ENCODE measurements around the gene BMI1.

DNA sequence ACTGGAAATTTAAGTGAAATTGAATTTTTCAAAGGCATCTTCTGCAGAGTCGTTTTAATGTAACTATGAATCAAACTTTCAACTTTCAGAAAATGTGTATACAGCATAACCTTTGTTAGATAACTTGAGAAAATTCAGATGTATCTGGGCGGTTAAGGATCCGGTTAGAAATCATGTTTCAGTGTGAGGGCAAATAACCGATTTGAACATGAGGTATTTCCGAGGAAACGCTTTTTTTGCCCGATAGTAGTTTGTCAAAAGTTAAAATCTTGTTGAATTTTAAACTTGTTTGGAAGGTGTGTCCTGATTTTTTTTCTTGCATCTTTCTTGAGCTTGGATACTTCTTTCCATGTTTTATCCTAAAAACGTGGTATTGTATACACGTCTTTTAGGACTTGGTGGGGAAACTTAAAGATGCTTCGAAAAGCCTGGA, 1.3 kb upstream of the BMI1 start:
- TF ChIP-seq, protein P1, sequence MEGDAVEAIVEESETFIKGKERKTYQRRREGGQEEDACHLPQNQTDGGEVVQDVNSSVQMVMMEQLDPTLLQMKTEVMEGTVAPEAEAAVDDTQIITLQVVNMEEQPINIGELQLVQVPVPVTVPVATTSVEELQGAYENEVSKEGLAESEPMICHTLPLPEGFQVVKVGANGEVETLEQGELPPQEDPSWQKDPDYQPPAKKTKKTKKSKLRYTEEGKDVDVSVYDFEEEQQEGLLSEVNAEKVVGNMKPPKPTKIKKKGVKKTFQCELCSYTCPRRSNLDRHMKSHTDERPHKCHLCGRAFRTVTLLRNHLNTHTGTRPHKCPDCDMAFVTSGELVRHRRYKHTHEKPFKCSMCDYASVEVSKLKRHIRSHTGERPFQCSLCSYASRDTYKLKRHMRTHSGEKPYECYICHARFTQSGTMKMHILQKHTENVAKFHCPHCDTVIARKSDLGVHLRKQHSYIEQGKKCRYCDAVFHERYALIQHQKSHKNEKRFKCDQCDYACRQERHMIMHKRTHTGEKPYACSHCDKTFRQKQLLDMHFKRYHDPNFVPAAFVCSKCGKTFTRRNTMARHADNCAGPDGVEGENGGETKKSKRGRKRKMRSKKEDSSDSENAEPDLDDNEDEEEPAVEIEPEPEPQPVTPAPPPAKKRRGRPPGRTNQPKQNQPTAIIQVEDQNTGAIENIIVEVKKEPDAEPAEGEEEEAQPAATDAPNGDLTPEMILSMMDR (IDR thresholded peaks at IDR 0.05; ENCODE audit: insufficient read depth, low read length, poor library complexity, severe bottlenecking) = no peak
- TF ChIP-seq EZH2phosphoT487 (conservative IDR thresholded peaks at IDR 0.05; ENCODE audit: low read length) = no peak
